ENCODE data around the gene RNF224. TPM values are rescaled to one million over a fixed set of nuclear protein-coding genes. Genes with fewer than 3 reads are reported as not detected.

The RNF224 gene
- polyA plus RNA-seq, 3 donors: not detected

- no peak for TF ChIP-seq CTCF (IDR thresholded peaks at IDR 0.05)
- H3K4me1 Mint-ChIP-seq: peaks cover 16% of the 10 kb centered on the region
- DNase-seq: no peak
- no peak overlapping the region for H3K27ac ChIP-seq (ENCODE audit: low read depth in 1 of 2, low read length in 2 of 2)
- no peaks in the 10 kb centered on the region for H3K27me3 ChIP-seq (ENCODE audit: control insufficient read depth in 2 of 2, insufficient read depth in 2 of 2, low read length in 2 of 2)
- H3K36me3 Mint-ChIP-seq: peaks cover 56 to 90% of the 10 kb centered on the region in 2 donors
- no peak overlapping the region for H3K4me3 ChIP-seq (replicated peaks in 1 of 3; ENCODE audit: low read depth in 2 of 3, low read length in 3 of 3)
- peaks cover 22% of the 10 kb centered on the region for H3K79me2 ChIP-seq (ENCODE audit: insufficient read depth, low read length)
- H3K9me3 ChIP-seq (replicated peaks in 1 of 2; ENCODE audit: control insufficient read depth in 1 of 2, insufficient read depth in 1 of 2, low read length in 2 of 2): no peaks in the 10 kb centered on the region
- no peaks in the 10 kb centered on the region for H3K9me3 Mint-ChIP-seq
- no peaks in the 10 kb centered on the region for H4K20me1 ChIP-seq (ENCODE audit: insufficient read depth, low read length)
- WGBS (ENCODE audit: insufficient coverage): 97% methylated on average over 15 of the region's 17 CpGs
- H3K36me3 ChIP-seq (replicated peaks in 1 of 2; ENCODE audit: control insufficient read depth in 1 of 2, insufficient read depth in 2 of 2, low read length in 2 of 2): peaks cover 84 to 92% of the 10 kb centered on the region in 2 donors
- H3K27me3 Mint-ChIP-seq (ENCODE audit: low read depth in 3 of 3): peaks cover 0 to 1% (median 0%) of the 10 kb centered on the region in 3 donors
- H3K4me3 Mint-ChIP-seq: no peak overlapping the region
- H2AFZ ChIP-seq (ENCODE audit: insufficient read depth, low read depth, low read length, poor library complexity, severe bottlenecking): no peak overlapping the region
- no peak overlapping the region for H3K27ac Mint-ChIP-seq
- no peak overlapping the region for H3K9ac ChIP-seq (ENCODE audit: insufficient read depth, low read length, poor library complexity, severe bottlenecking)
- intact Hi-C loops (cut with micrococcal nuclease): loop anchor here in 1 of 2 donors (5.0 kb wide), 1 partner anchor 66 kb away; no protein-coding TSS in a partner anchor
- peaks cover 13 to 18% of the 10 kb centered on the region in 2 donors for H3K4me1 ChIP-seq (ENCODE audit: control insufficient read depth in 1 of 2, insufficient read depth in 2 of 2, low read length in 2 of 2)
- H3K4me2 ChIP-seq (replicated peaks; ENCODE audit: extremely low read depth, low read length, poor library complexity, severe bottlenecking): no peak overlapping the region
Observed at GRCh38 chr9:137182836-137183235, 44.5 kb upstream of the RNF224 start.

GRCh38 chr9:137183980-137184595 lies 43.2 kb upstream of the RNF224 start:
- Histone ChIP-seq H3K36me3 (replicated peaks in 1 of 2; ENCODE audit: control insufficient read depth in 1 of 2, insufficient read depth in 2 of 2, low read length in 2 of 2) (peaks cover 72 to 80% of the 10 kb centered on the region in 2 donors), H3K4me1 (ENCODE audit: control insufficient read depth in 1 of 2, insufficient read depth in 2 of 2, low read length in 2 of 2) (peaks cover 16 to 24% of the 10 kb centered on the region in 2 donors), H3K27ac (ENCODE audit: low read depth in 1 of 2, low read length in 2 of 2) (no peak overlapping the region), H3K9ac (ENCODE audit: insufficient read depth, low read length, poor library complexity, severe bottlenecking) (no peak overlapping the region), H3K4me2 (replicated peaks; ENCODE audit: extremely low read depth, low read length, poor library complexity, severe bottlenecking) (no peak overlapping the region), H4K20me1 (ENCODE audit: insufficient read depth, low read length) (peaks cover 3% of the 10 kb centered on the region), H3K9me3 (replicated peaks in 1 of 2; ENCODE audit: control insufficient read depth in 1 of 2, insufficient read depth in 1 of 2, low read length in 2 of 2) (no peaks in the 10 kb centered on the region), H3K27me3 (ENCODE audit: control insufficient read depth in 2 of 2, insufficient read depth in 2 of 2, low read length in 2 of 2) (no peaks in the 10 kb centered on the region), H2AFZ (ENCODE audit: insufficient read depth, low read depth, low read length, poor library complexity, severe bottlenecking) (no peak overlapping the region), H3K79me2 (ENCODE audit: insufficient read depth, low read length) (peaks cover 27% of the 10 kb centered on the region), H3K4me3 (replicated peaks in 1 of 3; ENCODE audit: low read depth in 2 of 3, low read length in 3 of 3) (no peak overlapping the region)
- WGBS (ENCODE audit: insufficient coverage): 97% methylated on average over 27 of the region's 27 CpGs
- intact Hi-C loops (cut with micrococcal nuclease): loop anchor here in 1 of 2 donors (5.0 kb wide), 1 partner anchor 67 kb away; no protein-coding TSS in a partner anchor
- no peak for DNase-seq
- Mint-ChIP-seq H3K36me3 (peaks cover 53 to 79% of the 10 kb centered on the region in 2 donors), H3K9me3 (no peaks in the 10 kb centered on the region), H3K27ac (peak overlapping the region in 1 of 7 donors; percentile 58), H3K4me1 (peaks cover 18% of the 10 kb centered on the region), H3K4me3 (no peak overlapping the region), H3K27me3 (ENCODE audit: low read depth in 3 of 3) (peaks cover 0 to 1% (median 0%) of the 10 kb centered on the region in 3 donors)
- TF ChIP-seq CTCF (IDR thresholded peaks at IDR 0.05): no peak
